ENCODE measurements around the gene COL23A1. TPM values are rescaled to one million over a fixed set of nuclear protein-coding genes. Genes with fewer than 3 reads are reported as not detected.

Gene COL23A1
- total and polyA plus RNA-seq, 2 experiments from 2014 or later, result 4.8 to 8.2 TPM

GRCh38 chr5:178291161-178291561, 299.0 kb downstream of the COL23A1 start:
- H4K20me1 ChIP-seq (replicated peaks; ENCODE audit: insufficient read depth), result no peaks in the 10 kb centered on the region
- peaks cover 3% of the 10 kb centered on the region for H3K4me1 Mint-ChIP-seq
- H3K79me2 ChIP-seq (replicated peaks; ENCODE audit: insufficient read depth), result no peaks in the 10 kb centered on the region
- DNase-seq (ENCODE audit: low spot score) (no peak), ATAC-seq (no peak)
- H3K27me3 ChIP-seq (ENCODE audit: insufficient read depth), result no peaks in the 10 kb centered on the region
- H3K9me2 ChIP-seq (ENCODE audit: insufficient read depth), result peaks cover 4% of the 10 kb centered on the region; the same call in 1 of the 2 replicates
- H3K27ac Mint-ChIP-seq, result no peak overlapping the region
- no peak overlapping the region for H3K4me2 ChIP-seq
- no peaks in the 10 kb centered on the region for H3K4me1 ChIP-seq (ENCODE audit: insufficient read depth)
- H3K9me3 Mint-ChIP-seq, result peaks cover 5% of the 10 kb centered on the region; the same call in 2 of the 3 replicates
- H3K36me3 ChIP-seq (ENCODE audit: insufficient read depth), result no peaks in the 10 kb centered on the region
- H3K4me3 ChIP-seq, result no peak overlapping the region
- no peaks in the 10 kb centered on the region; the same call in 2 of the 3 replicates for H3K36me3 Mint-ChIP-seq (ENCODE audit: low read depth)
- H3F3A ChIP-seq (replicated peaks; ENCODE audit: low read depth), result no peaks in the 10 kb centered on the region
- no peak overlapping the region for H3K4me3 Mint-ChIP-seq
- no peak overlapping the region for H3K27ac ChIP-seq (ENCODE audit: low read depth)
- H3K27me3 Mint-ChIP-seq (ENCODE audit: insufficient read depth, low read depth, poor library complexity), result peaks cover 7% of the 10 kb centered on the region
- no peak overlapping the region for H2AFZ ChIP-seq
- TF ChIP-seq CREB1 (CRISPR knock-in tag; IDR thresholded peaks at IDR 0.05; ENCODE audit: low read depth), result no peak
- no peak for TF ChIP-seq ZNF331 (CRISPR knock-in tag; IDR thresholded peaks at IDR 0.05; ENCODE audit: low read depth)
- no peak for TF ChIP-seq EZH2phosphoT487 (IDR thresholded peaks at IDR 0.05; ENCODE audit: unreplicated experiment)
- TF ChIP-seq, protein P1, sequence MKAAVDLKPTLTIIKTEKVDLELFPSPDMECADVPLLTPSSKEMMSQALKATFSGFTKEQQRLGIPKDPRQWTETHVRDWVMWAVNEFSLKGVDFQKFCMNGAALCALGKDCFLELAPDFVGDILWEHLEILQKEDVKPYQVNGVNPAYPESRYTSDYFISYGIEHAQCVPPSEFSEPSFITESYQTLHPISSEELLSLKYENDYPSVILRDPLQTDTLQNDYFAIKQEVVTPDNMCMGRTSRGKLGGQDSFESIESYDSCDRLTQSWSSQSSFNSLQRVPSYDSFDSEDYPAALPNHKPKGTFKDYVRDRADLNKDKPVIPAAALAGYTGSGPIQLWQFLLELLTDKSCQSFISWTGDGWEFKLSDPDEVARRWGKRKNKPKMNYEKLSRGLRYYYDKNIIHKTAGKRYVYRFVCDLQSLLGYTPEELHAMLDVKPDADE (IDR thresholded peaks at IDR 0.05), result no peak
- no peak for TF ChIP-seq NANOG (IDR thresholded peaks at IDR 0.05; ENCODE audit: borderline replicate concordance)
- no peak for TF ChIP-seq JUNB (IDR thresholded peaks at IDR 0.05; ENCODE audit: unreplicated experiment)

DNA sequence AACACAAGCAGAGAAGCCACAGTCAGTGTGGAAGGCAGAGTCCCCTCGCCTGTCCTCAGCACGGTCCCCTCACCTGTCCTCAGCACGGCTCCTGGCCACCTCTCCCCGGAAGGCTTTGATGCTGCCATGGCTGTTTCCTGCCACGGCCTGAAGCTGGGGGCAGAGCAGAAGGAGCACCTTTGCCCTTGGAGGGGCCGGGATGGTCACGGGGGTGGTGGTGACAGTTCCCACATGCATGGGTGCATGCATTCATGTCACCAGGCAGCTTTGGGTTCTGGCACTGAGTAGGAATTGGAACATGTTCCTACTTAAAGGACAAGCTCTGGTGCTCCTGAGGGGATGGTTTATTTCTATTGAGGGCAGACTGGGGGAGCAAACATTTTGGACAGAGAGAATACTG, 299.8 kb downstream of the COL23A1 start:
- Mint-ChIP-seq H3K36me3 (ENCODE audit: low read depth) (no peaks in the 10 kb centered on the region; the same call in 2 of the 3 replicates), H3K4me3 (no peak overlapping the region), H3K9me3 (0 out of 3 replicates have a peak, but pooled peaks cover under 1% of the 10 kb centered on the region), H3K27ac (no peak overlapping the region), H3K27me3 (ENCODE audit: insufficient read depth, low read depth, poor library complexity) (peaks cover 7% of the 10 kb centered on the region), H3K4me1 (peaks cover 3% of the 10 kb centered on the region)
- TF ChIP-seq STAT1 (IDR thresholded peaks at IDR 0.05; ENCODE audit: unreplicated experiment) (no peak), CTCF (conservative IDR thresholded peaks at IDR 0.05; ENCODE audit: low read depth in 2 of 2) (no peak), EZH2 (IDR thresholded peaks at IDR 0.05; ENCODE audit: low read depth, unreplicated experiment) (no peak), JUNB (IDR thresholded peaks at IDR 0.05; ENCODE audit: unreplicated experiment) (no peak), EZH2phosphoT487 (IDR thresholded peaks at IDR 0.05; ENCODE audit: unreplicated experiment) (no peak), ZNF331 (CRISPR knock-in tag; IDR thresholded peaks at IDR 0.05; ENCODE audit: low read depth) (no peak)
- Histone ChIP-seq H3K27ac (ENCODE audit: low read depth) (no peak overlapping the region), H3K27me3 (ENCODE audit: insufficient read depth) (no peaks in the 10 kb centered on the region), H3K4me2 (no peak overlapping the region), H3K9me2 (ENCODE audit: insufficient read depth) (peaks cover 1% of the 10 kb centered on the region; the same call in 1 of the 2 replicates), H3F3A (replicated peaks; ENCODE audit: low read depth) (no peaks in the 10 kb centered on the region), H3K4me1 (ENCODE audit: insufficient read depth) (no peaks in the 10 kb centered on the region), H2AFZ (no peak overlapping the region), H4K20me1 (replicated peaks; ENCODE audit: insufficient read depth) (no peaks in the 10 kb centered on the region), H3K4me3 (no peak overlapping the region), H3K79me2 (replicated peaks; ENCODE audit: insufficient read depth) (no peaks in the 10 kb centered on the region), H3K36me3 (ENCODE audit: insufficient read depth) (no peaks in the 10 kb centered on the region)
- DNase-seq (ENCODE audit: low spot score) (no peak), ATAC-seq (no peak)

All from GM23338 (cell line).